AG04450 (cell line): Measurements from ENCODE around the gene HSCB. TPM values are rescaled to one million over a fixed set of nuclear protein-coding genes. Genes with fewer than 3 reads are reported as not detected.

ENCODE experiments used
- CTCF ChIA-PET: fragments of 300-600, 350-600 bp; formaldehyde crosslinking; extraction: SDS; loops from one replicate; lab custom pipeline; 2022; ENCODE audit warnings: antibody characterized with exemption, inconsistent platforms; lab: Charles Lee
- POLR2A ChIA-PET: fragments of 350-600 bp; formaldehyde crosslinking; extraction: SDS; loops from one replicate; lab custom pipeline; 2021; ENCODE audit warnings: antibody characterized with exemption, inconsistent platforms; lab: Yijun Ruan, JAX
- DNase-seq: peaks from one replicate; pipeline ENCODE4 v3.0.0-alpha.2; 2011; ENCODE audit warnings: low read depth, low spot score
- H3K27ac ChIP-seq: one replicate; pipeline ENCODE4 v1.5.1; 2012; ENCODE audit warnings: low read depth, low read length, control low read depth
- H3K27me3 ChIP-seq: one replicate; pipeline ENCODE4 v1.6.0; 2012; ENCODE audit warnings: low read length; ENCODE audit not compliant: control insufficient read depth, insufficient read depth
- H3K4me3 ChIP-seq: 2 replicates; pipeline ENCODE4 v1.5.1; 2011; ENCODE audit warnings: mild to moderate bottlenecking, low read depth, low read length, control low read depth
- H3K9me3 ChIP-seq: 2 replicates; pipeline ENCODE4 v1.5.1; 2012; ENCODE audit warnings: low read length; ENCODE audit not compliant: control insufficient read depth, insufficient read depth
- CTCF ChIP-seq: IDR thresholded peaks from 2 replicates; pipeline ENCODE4 v1.5.1; 2011; ENCODE audit warnings: low read depth, low read length, control low read depth, inconsistent platforms
- polyA plus RNA-seq: library from polyadenylated mRNA; depleted of rRNA; stranded (reverse); fragments of >200 nt; gene quantifications from 2 replicates; pipeline ENCODE4 v1.2.3, GENCODE V29; 2011

The HSCB gene
- polyA plus RNA-seq, 1 experiment = 24.5 TPM

DNA sequence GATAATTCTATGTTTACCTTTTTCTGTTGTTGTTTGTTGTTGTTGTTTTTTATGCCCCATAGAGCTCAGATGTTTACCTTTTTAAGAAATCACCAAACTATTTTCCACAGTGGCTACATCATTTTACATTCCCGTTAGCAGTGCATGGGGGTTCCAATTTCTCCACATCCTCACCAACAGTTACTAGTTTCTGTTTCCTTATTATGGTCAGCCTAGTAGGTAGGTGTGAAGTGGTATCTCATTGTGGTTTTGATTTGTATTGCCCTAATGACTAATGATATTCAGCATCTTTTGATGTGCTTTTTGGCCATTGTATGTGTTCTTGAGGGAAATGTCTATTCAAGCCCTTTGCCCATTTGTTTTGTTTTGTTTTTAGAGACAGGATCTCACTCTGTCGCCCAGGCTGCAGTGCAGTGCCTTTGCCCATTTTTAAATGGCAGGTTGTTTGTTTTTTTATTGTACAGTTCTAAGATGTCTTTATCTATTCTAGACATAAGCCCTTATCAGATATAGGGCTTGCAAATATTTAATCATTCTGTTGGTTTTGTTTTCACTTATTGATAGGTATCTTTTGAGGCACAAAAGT lies 27.7 kb upstream of the HSCB start:
- ChIA-PET POLR2A (interaction anchor here (0.6 kb wide), 1 partner anchor 70 kb away, joined by 5 read pairs; no protein-coding TSS in a partner anchor), CTCF (no interaction called here)
- DNase-seq = no peak
- Histone ChIP-seq H3K27ac (no peak overlapping the region), H3K9me3 (no peaks in the 10 kb centered on the region; the same call in 1 of the 2 replicates), H3K27me3 (no peaks in the 10 kb centered on the region), H3K4me3 (no peak overlapping the region)
- no peak for TF ChIP-seq CTCF

GRCh38 chr22:28715611-28716010 lies 26.2 kb upstream of the HSCB start:
- Histone ChIP-seq H3K27ac (no peak overlapping the region), H3K9me3 (no peaks in the 10 kb centered on the region; the same call in 1 of the 2 replicates), H3K27me3 (no peaks in the 10 kb centered on the region), H3K4me3 (no peak overlapping the region)
- no peak for TF ChIP-seq CTCF
- no peak for DNase-seq
- POLR2A ChIA-PET = no interaction called here
- CTCF ChIA-PET = no interaction called here

DNA sequence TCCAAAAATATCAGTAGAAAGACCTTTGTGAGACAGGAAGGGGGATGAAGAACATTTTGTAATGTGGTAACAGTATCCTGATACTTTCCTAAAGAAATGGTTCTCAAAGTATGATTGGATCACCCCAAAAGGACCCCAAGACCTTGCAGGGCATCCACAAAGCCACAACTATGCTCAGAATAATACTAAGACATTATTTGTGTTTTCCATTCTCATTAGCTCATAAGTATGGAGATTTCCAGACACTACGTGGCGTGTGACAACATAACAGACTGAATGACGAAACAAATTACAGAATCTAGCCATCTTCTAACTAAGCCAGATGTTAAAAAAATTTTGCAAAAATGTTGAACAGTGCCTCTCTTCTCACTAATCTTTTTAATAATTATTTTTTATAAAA lies 25.2 kb upstream of the HSCB start:
- Histone ChIP-seq H3K27me3 (no peaks in the 10 kb centered on the region), H3K9me3 (no peaks in the 10 kb centered on the region; the same call in 1 of the 2 replicates), H3K4me3 (no peak overlapping the region), H3K27ac (no peak overlapping the region)
- POLR2A ChIA-PET = interaction anchor here (0.6 kb wide), 1 partner anchor 34 kb away, joined by 3 read pairs; no protein-coding TSS in a partner anchor
- no peak for DNase-seq
- TF ChIP-seq CTCF = no peak
- CTCF ChIA-PET = no interaction called here

DNA sequence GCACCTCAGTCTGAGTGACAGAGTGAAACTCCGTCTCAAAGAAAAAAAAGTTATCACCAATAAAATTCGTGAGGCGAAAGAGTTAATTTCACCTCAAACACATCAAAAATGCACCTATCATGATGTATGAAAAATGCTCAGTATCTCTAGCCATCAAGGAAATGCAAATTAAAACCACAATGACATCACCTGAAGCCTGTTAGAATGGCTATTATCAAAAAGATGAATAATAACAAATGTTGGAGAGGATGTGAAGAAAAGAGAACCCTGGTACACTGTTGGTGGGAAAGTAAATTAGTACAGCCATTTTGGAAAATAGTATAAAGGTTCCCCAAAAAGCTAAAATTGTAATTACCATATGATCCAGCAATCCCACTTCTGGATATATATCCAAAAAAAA lies 23.8 kb upstream of the HSCB start:
- H3K4me3 ChIP-seq = no peak overlapping the region
- no peak for DNase-seq
- no peaks in the 10 kb centered on the region; the same call in 1 of the 2 replicates for H3K9me3 ChIP-seq
- no peaks in the 10 kb centered on the region for H3K27me3 ChIP-seq
- TF ChIP-seq CTCF = no peak
- no peak overlapping the region for H3K27ac ChIP-seq
- CTCF ChIA-PET = no interaction called here
- POLR2A ChIA-PET = no interaction called here

DNA sequence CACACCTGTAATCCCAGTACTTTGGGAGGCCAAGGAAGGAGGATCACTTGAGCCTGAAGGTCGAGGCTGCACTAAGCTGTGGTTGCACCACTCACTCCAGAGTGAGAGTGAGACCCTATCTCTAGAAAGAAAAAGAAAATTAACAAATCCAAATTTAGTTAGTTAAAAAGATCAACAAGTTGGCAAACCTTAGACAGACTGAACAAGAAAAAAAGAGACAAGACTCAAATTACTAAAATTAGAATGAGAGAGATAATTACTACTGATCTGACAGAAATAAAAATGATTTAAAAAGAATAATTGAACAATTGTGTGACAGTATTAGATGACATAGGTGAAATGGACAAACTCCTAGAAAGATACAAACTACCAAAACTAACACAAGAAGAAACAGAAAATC lies 13.8 kb upstream of the HSCB start:
- H3K4me3 ChIP-seq = no peak overlapping the region
- no peak for DNase-seq
- ChIA-PET POLR2A (interaction anchor here (0.6 kb wide), 1 partner anchor 14 kb away, joined by 3 read pairs; no protein-coding TSS in a partner anchor), CTCF (no interaction called here)
- no peaks in the 10 kb centered on the region for H3K9me3 ChIP-seq
- no peaks in the 10 kb centered on the region for H3K27me3 ChIP-seq
- H3K27ac ChIP-seq = no peak overlapping the region
- no peak for TF ChIP-seq CTCF
